Brain microvascular endothelial cell (primary cell): ENCODE data around the gene ADAM23.

Experiments
- DNase-seq: peaks from one replicate; pipeline ENCODE4 v3.0.0-alpha.2; 2020
- H3K27ac ChIP-seq: fragments of 250-450 bp; sonication (Bioruptor Pico); 2 replicates; pipeline ENCODE4 v1.5.1; 2020; ENCODE audit warnings: mild to moderate bottlenecking, moderate library complexity
- H3K27me3 ChIP-seq: fragments of 250-450 bp; sonication (Bioruptor Pico); replicated peaks from 2 replicates; pipeline ENCODE4 v1.5.1; 2020; ENCODE audit warnings: mild to moderate bottlenecking
- H3K36me3 ChIP-seq: fragments of 250-450 bp; sonication (Bioruptor Pico); replicated peaks from 2 replicates; pipeline ENCODE4 v1.5.1; 2020; ENCODE audit warnings: mild to moderate bottlenecking
- H3K4me3 ChIP-seq: 2 replicates; pipeline ENCODE4 v1.5.1; 2011; ENCODE audit warnings: low read depth, mild to moderate bottlenecking, control low read depth, low read length, moderate library complexity
- in situ Hi-C: cut with HindIII; loops from 2 replicates; pipeline ENCODE4 v1.10.0; 2017; ENCODE audit warnings: low sequenced_read_pairs, low pct_ligation_motif_present
- TF ChIP-seq, protein P1 (sequence below): IDR thresholded peaks from 2 replicates; pipeline ENCODE4 v1.5.1; 2011; ENCODE audit warnings: low read depth, mild to moderate bottlenecking, moderate library complexity, low read length, control low read depth, inconsistent platforms; ENCODE audit errors: missing control alignments

The ADAM23 gene

DNA sequence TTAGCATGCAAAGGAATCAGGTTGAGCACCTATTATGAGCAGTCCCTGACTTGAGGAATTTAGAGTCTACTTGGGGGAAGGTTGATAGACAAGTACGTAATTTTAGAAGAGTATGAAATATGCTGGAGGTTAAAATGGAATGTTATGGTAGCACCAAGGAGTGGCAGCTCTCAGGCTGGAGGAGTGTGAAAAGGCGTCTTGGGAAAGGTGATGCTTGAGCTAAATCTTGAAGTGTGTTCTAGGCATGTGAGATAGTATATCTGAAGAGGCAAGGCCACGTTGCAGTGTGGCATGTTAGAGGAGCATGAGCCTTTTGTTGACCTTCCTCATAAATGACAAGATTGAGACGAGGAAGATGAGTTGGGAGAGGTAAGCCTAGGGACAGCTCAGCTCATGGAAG, 39.3 kb downstream of the ADAM23 start:
- TF ChIP-seq, protein P1, sequence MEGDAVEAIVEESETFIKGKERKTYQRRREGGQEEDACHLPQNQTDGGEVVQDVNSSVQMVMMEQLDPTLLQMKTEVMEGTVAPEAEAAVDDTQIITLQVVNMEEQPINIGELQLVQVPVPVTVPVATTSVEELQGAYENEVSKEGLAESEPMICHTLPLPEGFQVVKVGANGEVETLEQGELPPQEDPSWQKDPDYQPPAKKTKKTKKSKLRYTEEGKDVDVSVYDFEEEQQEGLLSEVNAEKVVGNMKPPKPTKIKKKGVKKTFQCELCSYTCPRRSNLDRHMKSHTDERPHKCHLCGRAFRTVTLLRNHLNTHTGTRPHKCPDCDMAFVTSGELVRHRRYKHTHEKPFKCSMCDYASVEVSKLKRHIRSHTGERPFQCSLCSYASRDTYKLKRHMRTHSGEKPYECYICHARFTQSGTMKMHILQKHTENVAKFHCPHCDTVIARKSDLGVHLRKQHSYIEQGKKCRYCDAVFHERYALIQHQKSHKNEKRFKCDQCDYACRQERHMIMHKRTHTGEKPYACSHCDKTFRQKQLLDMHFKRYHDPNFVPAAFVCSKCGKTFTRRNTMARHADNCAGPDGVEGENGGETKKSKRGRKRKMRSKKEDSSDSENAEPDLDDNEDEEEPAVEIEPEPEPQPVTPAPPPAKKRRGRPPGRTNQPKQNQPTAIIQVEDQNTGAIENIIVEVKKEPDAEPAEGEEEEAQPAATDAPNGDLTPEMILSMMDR, result no peak
- Histone ChIP-seq H3K36me3 (no peaks in the 10 kb centered on the region), H3K4me3 (no peak overlapping the region), H3K27ac (no peak overlapping the region), H3K27me3 (no peaks in the 10 kb centered on the region)
- no peak for DNase-seq
- in situ Hi-C loops, result no loop called here

DNA sequence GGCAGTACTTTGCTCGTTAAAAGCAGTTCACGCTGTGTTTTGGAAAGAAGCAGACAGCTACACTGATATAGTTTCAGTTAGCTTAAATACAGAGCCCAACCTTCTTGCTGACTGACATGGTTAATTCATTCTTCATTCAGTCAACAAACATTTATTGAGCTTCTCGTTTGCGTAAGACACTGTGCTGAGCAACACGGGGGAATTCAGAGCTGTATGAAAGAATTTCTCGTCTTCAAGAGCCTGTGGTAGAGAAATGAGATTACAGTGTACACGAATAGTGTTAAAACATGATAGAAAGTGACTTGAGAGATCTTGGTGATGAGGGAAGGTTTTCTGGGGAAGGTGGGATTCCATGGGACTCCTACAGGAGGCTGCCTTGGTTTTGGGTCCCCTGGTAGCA, 44.7 kb downstream of the ADAM23 start:
- no peak for DNase-seq
- H3K36me3 ChIP-seq, result no peaks in the 10 kb centered on the region
- in situ Hi-C loops, result no loop called here

DNA sequence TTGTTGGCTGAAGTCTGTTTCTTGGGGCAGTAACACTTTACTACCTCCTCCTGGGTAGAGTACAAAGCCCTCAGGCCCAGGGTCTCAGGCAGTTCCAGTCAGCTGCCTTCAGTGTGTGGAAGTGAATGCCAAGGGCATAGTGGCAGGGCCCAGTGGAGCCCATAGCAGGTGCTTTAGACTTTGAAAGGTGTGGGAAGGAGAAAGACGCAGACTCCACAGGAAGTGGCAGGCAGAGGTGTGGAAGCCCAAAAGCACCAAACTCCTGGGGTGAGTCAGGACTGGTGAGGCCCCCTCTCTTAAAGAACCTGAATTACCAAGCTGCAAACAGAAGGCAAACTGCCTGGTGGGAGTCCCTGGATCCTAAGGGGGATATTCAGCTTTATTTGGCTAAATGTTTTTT, 45.3 kb downstream of the ADAM23 start:
- no peak for DNase-seq
- in situ Hi-C loops, result no loop called here
- Histone ChIP-seq H3K27ac (no peak overlapping the region), H3K27me3 (no peaks in the 10 kb centered on the region), H3K36me3 (no peaks in the 10 kb centered on the region), H3K4me3 (no peak overlapping the region)
- TF ChIP-seq, protein P1, result no peak

More for the DNA sequence above, 44.7 kb downstream of the ADAM23 start:
- H3K4me3 ChIP-seq, result no peak overlapping the region
- TF ChIP-seq, protein P1, result no peak
- H3K27me3 ChIP-seq, result no peaks in the 10 kb centered on the region
- no peak overlapping the region for H3K27ac ChIP-seq

DNA sequence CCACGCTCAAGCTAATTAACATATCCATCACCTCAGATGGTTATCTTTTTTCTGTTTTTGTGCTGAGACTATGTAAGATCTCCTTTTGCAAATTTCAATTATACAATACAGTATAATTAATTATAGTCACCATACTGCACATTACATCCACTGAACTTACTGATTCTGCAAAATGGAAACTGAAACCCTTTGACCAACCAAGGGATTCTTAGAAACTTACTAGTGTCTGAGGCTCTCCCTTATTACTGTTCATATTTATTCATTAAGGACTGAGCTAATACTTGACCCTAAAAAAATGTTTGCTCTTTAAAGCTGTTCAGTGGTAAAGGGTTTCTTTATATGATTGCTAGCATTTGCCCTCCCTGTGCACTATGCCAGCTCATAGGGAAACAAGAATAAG, 50.7 kb downstream of the ADAM23 start:
- Histone ChIP-seq H3K36me3 (no peaks in the 10 kb centered on the region), H3K27me3 (no peaks in the 10 kb centered on the region), H3K4me3 (no peak overlapping the region), H3K27ac (no peak overlapping the region)
- TF ChIP-seq, protein P1, result no peak
- in situ Hi-C loops, result no loop called here
- DNase-seq, result no peak

DNA sequence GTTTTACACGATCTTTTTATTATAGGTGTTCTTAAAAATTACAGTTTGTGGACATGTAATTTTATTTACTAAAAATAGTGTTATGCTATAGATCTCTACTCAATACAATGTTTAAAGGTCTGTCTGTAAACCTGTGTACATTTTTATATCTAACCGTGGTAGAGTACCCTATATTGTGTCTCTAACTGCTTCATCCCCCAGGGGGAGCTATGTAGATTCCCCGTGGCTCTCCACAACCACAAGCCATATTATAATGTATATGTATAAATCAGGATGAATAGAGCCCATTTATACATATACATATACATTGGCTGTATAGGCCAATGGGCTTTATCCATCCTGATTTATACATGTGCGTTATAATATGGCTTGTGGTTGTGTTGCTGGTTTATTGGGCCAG, 59.4 kb downstream of the ADAM23 start:
- in situ Hi-C loops, result no loop called here
- TF ChIP-seq, protein P1, result no peak
- Histone ChIP-seq H3K27ac (no peak overlapping the region), H3K27me3 (no peaks in the 10 kb centered on the region), H3K4me3 (no peak overlapping the region), H3K36me3 (no peaks in the 10 kb centered on the region)
- DNase-seq, result no peak

DNA sequence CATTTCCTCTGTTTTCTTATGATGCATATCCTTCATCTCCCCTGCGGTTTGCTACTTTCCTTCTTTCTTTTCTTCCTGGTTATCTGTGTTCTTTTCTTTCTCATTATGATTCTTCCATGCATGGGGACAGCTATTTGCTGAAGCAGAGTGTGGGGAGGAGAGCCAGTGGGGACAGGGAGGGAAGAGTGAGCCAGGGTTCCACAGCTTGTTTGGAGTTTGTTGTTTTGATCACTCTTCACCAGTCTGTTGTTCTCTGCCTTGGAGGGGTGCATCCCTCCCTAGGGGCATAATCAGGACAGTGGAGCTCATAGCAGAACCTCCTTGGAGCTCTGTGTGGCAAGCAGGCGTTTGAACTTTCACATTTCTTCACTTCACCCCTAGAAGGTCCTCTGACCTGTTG, 68.0 kb downstream of the ADAM23 start:
- H3K4me3 ChIP-seq, result no peak overlapping the region
- no peak for DNase-seq
- no peak overlapping the region for H3K27ac ChIP-seq
- in situ Hi-C loops, result no loop called here
- no peaks in the 10 kb centered on the region for H3K36me3 ChIP-seq
- H3K27me3 ChIP-seq, result no peaks in the 10 kb centered on the region
- TF ChIP-seq, protein P1, result no peak
